GM21737 (cell line): ENCODE data around the gene MKLN1.
"Not testable (repeated sequence)": the region's sequence is repeated elsewhere in the genome, so short reads cannot be mapped to it uniquely, and the experiment has no call there.

Source experiments
- ATAC-seq: cut with Tn5 transposase; IDR thresholded peaks from one replicate; pipeline ENCODE4 v1.9.1; 2021; ENCODE audit warnings: mild to moderate bottlenecking, moderate library complexity; ENCODE audit not compliant: unreplicated experiment

The MKLN1 gene

DNA sequence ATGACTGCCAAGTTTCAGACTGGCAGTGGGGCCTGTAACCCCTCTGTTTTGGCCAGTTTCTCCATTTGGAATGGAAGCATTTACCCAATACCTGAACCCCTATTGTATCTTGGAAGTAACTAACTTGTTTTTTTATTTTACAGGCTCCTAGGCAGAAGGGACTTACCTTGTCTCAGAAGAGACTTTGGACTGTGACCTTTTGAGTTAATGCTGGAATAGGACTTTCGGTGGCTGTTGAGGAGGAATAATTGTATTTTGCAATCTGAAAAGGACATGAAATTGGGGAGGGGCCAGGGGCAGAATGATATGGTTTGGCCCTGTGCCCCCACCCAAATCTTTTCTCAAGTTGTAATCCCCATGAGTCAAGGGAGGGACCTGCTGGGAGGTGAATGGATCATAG, 20.0 kb upstream of the MKLN1 start:
- no peak for ATAC-seq

- ATAC-seq, result no peak
Measured at GRCh38 chr7:131312838-131313237, 14.8 kb upstream of the MKLN1 start.

GRCh38 chr7:131320603-131321002, 7.1 kb upstream of the MKLN1 start:
- ATAC-seq, result no peak

- ATAC-seq, result no peak
Measured at GRCh38 chr7:131321656-131322055, 6.0 kb upstream of the MKLN1 start.

- no peak for ATAC-seq
Measured at GRCh38 chr7:131322061-131322460, 5.6 kb upstream of the MKLN1 start.

DNA sequence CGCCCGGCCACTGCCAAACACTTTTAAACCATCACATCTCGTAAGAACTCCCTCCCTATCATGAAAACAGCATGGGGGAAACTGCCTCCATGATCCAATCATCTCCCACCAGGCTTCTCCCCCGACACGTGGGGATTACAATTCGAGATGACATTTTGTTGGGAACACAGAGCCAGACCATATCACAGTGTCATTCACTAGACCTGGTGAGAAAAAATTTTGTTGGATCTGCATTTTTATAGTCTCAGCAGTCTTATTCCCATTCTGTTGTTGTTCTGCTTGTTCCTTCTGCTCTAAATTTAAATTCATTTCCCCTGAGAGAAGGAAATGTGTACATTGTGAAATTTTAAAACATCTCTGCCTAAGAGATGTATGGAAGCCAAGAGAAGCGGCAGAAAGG, 4.8 kb upstream of the MKLN1 start:
- no peak for ATAC-seq

- ATAC-seq, result no peak
Measured at GRCh38 chr7:131325179-131325840, 2.4 kb upstream of the MKLN1 start.

DNA sequence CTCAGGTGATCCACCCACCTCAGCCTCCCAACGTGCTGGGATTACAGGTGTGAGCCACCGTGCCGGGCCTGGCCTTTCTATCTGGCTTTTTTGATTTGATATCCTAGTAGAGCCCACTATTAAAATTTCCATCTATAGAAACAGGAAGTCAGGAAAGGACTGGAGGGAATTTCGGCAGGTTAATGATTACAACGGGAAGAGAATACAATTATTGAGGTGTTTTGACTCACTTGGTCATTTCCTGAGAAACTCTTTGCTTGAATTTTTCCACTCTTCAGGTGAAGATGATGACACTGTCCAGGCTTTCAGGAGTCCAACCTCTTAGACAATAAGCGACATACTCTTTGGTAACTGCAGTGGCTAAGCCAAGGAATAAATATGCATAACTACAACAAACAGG, 1.1 kb upstream of the MKLN1 start:
- ATAC-seq, result no peak

DNA sequence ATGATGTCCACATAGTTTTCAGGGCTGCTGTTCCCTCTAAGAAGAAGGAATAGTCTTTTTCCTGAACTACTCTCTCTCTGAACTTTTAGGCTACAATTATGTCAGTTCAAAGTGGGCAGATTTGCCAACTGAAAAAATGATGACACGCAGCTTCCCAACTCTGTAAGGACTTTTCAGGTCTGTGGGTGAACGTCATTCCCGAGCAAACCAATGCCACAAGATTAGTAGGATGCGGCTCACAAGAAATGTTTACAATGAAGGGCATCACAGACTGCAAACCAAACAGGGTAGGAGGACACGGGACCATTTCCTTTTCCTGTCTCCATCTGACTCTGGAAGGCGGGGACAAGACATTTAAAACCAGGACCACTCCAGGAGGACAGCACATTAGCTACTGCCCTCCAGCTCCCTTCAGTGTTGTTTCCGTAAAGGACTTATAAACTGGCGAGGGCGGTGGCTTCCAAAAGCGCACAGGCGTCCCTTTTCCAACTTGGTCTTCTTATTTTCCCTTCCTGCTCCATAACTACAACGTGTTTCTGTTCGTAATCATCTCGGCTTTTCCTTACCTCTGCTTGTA, 539 bp upstream of the MKLN1 start:
- peak; percentile 9 for ATAC-seq

- ATAC-seq, result no peak
Measured at GRCh38 chr7:131328377-131329175, 900 bp downstream of the MKLN1 start.

DNA sequence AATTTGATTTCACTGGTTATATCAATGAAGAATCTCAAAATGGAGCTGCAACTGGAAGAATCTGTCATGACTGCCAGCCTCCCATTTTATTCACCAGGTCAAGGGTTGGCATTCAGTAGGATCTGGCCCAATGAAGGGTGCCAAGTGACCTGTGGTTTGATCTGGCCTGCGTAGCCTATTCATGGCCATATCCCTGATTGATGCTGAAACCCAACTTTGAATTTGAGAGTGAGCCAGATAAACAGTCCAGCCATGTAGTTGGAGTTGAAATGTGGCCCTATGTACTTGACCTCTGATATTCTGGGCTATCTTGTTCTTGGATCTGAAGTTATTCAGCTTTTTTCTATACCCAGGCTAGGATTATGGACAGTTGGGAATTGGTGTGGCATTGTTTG, 1.5 kb downstream of the MKLN1 start:
- ATAC-seq, result no peak

DNA sequence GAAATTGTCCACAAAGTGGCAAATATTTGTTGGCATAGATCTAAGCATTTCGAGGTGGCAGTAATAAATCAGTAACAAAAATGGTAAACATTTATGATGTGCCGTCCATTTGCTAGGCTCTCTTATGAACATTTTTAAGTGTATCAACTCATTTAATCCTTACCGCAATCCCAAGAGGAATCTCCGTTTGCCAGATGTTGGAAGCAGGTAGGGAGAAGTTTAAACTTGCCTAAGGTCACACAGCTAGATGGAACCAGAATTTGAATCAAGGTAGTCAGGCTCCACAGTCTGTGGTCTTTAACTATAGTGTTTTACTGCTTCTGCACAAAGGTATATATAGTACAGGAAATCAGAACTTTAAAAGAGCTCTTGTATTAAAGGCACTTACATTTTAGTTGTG, 2.6 kb downstream of the MKLN1 start:
- no peak for ATAC-seq

GRCh38 chr7:131331806-131332205, 4.1 kb downstream of the MKLN1 start:
- ATAC-seq, result no peak

DNA sequence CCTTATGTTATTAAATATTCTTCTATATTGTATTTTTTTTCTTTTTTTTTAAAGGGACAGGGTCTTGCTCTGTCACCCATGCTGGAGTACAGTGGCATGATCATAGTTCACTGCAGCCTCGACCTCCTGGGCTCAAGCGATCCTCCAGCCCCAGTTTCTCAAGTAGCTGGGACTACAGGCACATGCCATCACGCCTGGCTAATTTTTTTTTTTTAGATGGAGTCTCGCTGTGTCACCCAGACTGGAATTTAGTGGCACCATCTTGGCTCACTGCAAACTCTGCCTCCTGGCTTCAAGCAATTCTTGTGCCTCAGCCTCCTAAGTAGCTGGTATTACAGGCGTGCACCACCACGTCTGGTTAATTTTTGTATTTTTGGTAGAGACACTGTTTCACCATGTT, 5.1 kb downstream of the MKLN1 start:
- not testable (repeated sequence) for ATAC-seq

- no peak for ATAC-seq
Measured at GRCh38 chr7:131335639-131336381, 8.1 kb downstream of the MKLN1 start.

GRCh38 chr7:131336956-131337355, 9.3 kb downstream of the MKLN1 start:
- no peak for ATAC-seq

DNA sequence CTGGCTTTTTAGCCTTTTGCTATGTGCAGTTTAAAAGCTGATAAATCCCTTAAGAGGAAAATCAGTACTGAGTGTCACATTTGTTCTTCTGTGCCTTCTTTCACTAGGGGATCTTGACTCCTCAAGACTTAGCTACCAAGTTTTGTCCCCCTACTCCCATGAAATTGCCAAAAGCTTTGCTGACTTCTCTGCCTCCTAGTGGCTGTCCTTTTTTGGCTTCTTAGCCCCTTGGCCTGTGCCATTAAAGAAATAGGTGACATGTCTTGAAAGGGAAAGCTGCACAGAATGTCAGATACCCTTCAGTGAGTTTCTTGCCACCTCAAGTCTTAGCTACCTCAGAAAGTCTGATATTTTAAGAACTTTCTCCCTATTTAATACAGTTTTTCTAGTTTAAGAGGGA, 10.5 kb downstream of the MKLN1 start:
- ATAC-seq, result no peak

DNA sequence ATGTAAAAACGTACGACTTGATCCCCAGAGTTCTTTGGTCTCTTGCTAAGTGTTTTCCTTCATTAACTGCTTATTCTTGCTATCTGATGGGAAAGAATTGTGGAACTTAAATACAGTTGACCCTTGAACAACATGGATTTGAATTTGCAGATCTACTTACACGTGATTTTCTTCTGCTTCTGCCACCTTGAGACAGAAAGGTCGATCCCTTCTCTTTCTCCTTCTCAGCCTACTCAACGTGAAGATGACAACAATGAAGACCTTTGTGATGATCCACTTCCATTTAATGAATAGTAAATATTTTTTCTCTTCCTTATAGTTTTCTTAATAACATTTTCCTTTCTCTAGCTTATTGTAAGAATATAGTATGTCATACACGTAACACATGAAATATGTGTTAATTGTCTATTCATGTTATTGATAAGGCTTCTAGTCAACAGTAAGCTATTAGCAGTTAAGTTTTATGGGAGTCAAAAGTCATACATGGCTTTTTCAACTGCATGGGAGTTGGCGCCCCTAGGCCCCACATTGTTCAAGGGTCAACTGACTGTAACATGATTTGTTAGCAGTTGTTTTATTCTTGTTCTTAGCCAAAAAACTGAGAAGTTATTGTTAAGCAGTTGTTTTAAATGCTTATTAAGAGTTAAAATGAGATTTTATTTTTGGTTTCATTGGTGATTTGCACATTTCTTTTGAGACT, 11.2 kb downstream of the MKLN1 start:
- ATAC-seq, result no peak

GRCh38 chr7:131341690-131342089, 14.0 kb downstream of the MKLN1 start:
- ATAC-seq, result no peak

GRCh38 chr7:131342864-131343442, 15.3 kb downstream of the MKLN1 start:
- no peak for ATAC-seq
